Nephron (organoid): ENCODE results near the gene YPEL4.

Source experiments
- H3K27ac Mint-ChIP-seq, 3 experiments: 2 replicates each; pipeline ENCODE4 v1.8.0; 2020; ENCODE audit warnings: mixed read lengths in 3 of 3, mild to moderate bottlenecking in 2 of 3, moderate library complexity in 1 of 3
- H3K27me3 Mint-ChIP-seq: 2 replicates; pipeline ENCODE4 v1.8.0; 2021; ENCODE audit warnings: low read depth, mild to moderate bottlenecking, moderate library complexity, mixed read lengths
- H3K36me3 Mint-ChIP-seq: 2 replicates; pipeline ENCODE4 v1.8.0; 2020; ENCODE audit warnings: low read depth, mixed read lengths
- H3K4me1 Mint-ChIP-seq: 2 replicates; pipeline ENCODE4 v1.8.0; 2020; ENCODE audit warnings: mixed read lengths
- H3K4me3 Mint-ChIP-seq, 3 experiments: 2 replicates each; pipeline ENCODE4 v1.8.0; 2020; ENCODE audit warnings: mild to moderate bottlenecking in 3 of 3, mixed read lengths in 3 of 3, moderate library complexity in 2 of 3
- H3K9me3 Mint-ChIP-seq: 2 replicates; pipeline ENCODE4 v1.8.0; 2020; ENCODE audit warnings: mixed read lengths
- TF ChIP-seq, protein P1 (sequence below), 3 experiments: fragments of 200-600 bp; sonication (generic); IDR thresholded peaks; one replicate each; pipeline ENCODE4 v1.5.0; 2021; ENCODE audit warnings: antibody characterized with exemption in 3 of 3; ENCODE audit not compliant: unreplicated experiment in 3 of 3

The YPEL4 gene

DNA sequence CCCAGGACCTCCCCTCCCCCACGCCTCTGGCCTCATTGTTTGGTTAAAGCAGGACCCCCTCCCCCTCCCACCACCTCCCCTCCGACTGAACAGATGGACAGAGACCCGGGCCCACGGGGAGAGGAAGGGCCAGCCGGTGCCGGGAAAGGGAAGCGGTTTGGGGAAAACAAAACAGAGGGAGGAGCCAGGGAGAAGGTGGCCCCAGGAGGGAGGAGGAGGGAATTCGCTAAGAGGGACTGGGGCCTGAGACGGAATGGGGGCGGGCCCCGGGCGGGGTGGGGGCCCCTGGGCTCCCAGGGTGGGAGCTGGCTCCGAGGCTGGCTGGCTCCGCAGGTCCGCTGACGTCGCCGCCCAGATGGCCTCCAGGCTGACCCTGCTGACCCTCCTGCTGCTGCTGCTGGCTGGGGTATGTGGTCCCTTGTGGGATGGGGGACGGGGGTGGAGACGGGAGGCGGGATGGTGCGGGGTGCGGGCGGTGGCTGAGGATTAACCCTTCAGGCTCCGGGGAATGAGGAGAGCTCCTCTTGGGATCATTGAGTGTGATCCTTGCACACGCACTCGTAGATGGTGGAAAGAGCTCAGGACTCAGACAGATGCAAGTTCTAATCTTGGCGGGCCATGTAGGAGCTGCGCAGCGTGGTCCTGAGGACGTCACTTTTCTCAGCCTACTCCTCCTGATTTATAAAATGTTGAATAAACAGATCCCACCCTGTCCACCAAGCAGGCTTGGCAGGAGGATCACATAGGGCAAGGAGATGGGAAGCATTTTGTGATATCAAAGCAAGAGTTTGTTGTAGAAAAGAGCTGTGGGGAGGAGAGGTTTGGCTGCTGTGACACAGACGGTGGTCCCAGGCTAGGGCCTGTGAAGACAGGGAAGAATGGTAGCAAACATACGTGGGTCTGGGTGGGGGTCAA is 51.5 kb downstream of the YPEL4 start:
- Mint-ChIP-seq H3K27me3 (no peaks in the 10 kb centered on the region), H3K27ac (peak overlapping the region; percentile 64 to 90 (median 77)), H3K36me3 (peaks cover 18% of the 10 kb centered on the region), H3K9me3 (no peaks in the 10 kb centered on the region), H3K4me3 (peak overlapping the region; percentile 79 to 91 (median 82)), H3K4me1 (peaks cover 27% of the 10 kb centered on the region)
- TF ChIP-seq, protein P1, sequence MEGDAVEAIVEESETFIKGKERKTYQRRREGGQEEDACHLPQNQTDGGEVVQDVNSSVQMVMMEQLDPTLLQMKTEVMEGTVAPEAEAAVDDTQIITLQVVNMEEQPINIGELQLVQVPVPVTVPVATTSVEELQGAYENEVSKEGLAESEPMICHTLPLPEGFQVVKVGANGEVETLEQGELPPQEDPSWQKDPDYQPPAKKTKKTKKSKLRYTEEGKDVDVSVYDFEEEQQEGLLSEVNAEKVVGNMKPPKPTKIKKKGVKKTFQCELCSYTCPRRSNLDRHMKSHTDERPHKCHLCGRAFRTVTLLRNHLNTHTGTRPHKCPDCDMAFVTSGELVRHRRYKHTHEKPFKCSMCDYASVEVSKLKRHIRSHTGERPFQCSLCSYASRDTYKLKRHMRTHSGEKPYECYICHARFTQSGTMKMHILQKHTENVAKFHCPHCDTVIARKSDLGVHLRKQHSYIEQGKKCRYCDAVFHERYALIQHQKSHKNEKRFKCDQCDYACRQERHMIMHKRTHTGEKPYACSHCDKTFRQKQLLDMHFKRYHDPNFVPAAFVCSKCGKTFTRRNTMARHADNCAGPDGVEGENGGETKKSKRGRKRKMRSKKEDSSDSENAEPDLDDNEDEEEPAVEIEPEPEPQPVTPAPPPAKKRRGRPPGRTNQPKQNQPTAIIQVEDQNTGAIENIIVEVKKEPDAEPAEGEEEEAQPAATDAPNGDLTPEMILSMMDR (IDR thresholded peaks at IDR 0.05; ENCODE audit: unreplicated experiment in 3 of 3) = no peak

DNA sequence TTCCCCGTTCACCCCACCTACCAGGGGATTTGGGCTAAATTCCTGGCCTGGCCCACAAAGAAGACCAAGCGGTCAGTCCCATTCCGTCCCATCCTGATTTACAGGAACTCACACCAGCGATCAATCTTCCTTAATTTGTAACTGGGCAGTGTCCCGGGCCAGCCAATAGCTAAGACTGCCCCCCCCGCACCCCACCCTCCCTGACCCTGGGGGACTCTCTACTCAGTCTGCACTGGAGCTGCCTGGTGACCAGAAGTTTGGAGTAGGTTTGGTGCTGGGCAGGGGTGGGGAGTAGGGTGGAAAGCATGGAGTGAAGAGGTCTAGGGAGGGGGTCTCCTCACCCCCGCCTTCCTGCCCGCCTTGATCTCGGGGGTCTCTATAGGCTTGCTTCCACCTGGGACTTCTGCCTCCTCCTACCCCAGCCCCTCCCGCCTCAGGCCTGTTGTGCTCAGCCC is 52.2 kb downstream of the YPEL4 start, which contains the start of gene SERPING1:
SERPING1 (plus strand) TSS at position 225 of the 455 bp plus-strand sequence. CDS start 586 bp downstream, outside the sequence.
- H3K36me3 Mint-ChIP-seq = peaks cover 18% of the 10 kb centered on the region
- H3K27me3 Mint-ChIP-seq = no peaks in the 10 kb centered on the region
- no peaks in the 10 kb centered on the region for H3K9me3 Mint-ChIP-seq
- peaks cover 27% of the 10 kb centered on the region for H3K4me1 Mint-ChIP-seq
- H3K27ac Mint-ChIP-seq = peak within 1 kb of the TSS; percentile 64 to 90 (median 77)
- TF ChIP-seq, protein P1 (IDR thresholded peaks at IDR 0.05; ENCODE audit: unreplicated experiment in 3 of 3) = no peak
- peak within 1 kb of the TSS; percentile 79 to 91 (median 82) for H3K4me3 Mint-ChIP-seq

GRCh38 chr11:57596266-57596885 is 53.3 kb downstream of the YPEL4 start:
- Mint-ChIP-seq H3K4me1 (peaks cover 27% of the 10 kb centered on the region), H3K36me3 (peaks cover 12% of the 10 kb centered on the region), H3K9me3 (no peaks in the 10 kb centered on the region), H3K27ac (peak overlapping the region; percentile 57 to 76 (median 74)), H3K27me3 (no peaks in the 10 kb centered on the region), H3K4me3 (peak overlapping the region; percentile 47 to 81 (median 67))
- TF ChIP-seq, protein P1 (IDR thresholded peaks at IDR 0.05; ENCODE audit: unreplicated experiment in 3 of 3) = no peak
